ENCODE measurements around the gene TTN.

DNA sequence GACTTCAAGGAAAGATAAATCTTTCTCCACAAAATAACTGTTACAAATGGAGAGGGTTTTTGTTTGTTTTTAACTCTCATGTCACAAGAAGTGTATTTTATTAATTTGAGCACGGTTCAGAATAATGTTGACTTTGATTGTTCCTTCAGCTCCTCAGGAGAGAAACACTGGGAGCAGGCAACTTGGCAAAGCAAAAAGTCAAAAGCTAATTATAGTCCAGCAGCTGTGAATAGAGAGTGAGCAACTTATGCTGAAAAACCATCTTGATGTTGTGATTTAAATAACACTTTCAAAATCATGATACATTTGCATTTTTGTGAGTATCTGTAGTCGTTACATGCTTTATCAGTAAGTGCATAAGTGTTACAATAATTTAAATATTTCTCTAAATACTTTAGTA is 37.5 kb upstream of the TTN start:
- TF ChIP-seq, protein P1, sequence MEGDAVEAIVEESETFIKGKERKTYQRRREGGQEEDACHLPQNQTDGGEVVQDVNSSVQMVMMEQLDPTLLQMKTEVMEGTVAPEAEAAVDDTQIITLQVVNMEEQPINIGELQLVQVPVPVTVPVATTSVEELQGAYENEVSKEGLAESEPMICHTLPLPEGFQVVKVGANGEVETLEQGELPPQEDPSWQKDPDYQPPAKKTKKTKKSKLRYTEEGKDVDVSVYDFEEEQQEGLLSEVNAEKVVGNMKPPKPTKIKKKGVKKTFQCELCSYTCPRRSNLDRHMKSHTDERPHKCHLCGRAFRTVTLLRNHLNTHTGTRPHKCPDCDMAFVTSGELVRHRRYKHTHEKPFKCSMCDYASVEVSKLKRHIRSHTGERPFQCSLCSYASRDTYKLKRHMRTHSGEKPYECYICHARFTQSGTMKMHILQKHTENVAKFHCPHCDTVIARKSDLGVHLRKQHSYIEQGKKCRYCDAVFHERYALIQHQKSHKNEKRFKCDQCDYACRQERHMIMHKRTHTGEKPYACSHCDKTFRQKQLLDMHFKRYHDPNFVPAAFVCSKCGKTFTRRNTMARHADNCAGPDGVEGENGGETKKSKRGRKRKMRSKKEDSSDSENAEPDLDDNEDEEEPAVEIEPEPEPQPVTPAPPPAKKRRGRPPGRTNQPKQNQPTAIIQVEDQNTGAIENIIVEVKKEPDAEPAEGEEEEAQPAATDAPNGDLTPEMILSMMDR (IDR thresholded peaks at IDR 0.05) = no peak
- TF ChIP-seq POLR2A (IDR thresholded peaks at IDR 0.05) = no peak
